GM21576 (cell line): ENCODE data around the gene PRB4.
"Not testable (repeated sequence)": the region's sequence is repeated elsewhere in the genome, so short reads cannot be mapped to it uniquely, and the experiment has no call there.

Experiments
- ATAC-seq: cut with Tn5 transposase; IDR thresholded peaks from one replicate; pipeline ENCODE4 v1.9.1; 2021; ENCODE audit warnings: mild to moderate bottlenecking, moderate library complexity; ENCODE audit not compliant: unreplicated experiment

The PRB4 gene

DNA sequence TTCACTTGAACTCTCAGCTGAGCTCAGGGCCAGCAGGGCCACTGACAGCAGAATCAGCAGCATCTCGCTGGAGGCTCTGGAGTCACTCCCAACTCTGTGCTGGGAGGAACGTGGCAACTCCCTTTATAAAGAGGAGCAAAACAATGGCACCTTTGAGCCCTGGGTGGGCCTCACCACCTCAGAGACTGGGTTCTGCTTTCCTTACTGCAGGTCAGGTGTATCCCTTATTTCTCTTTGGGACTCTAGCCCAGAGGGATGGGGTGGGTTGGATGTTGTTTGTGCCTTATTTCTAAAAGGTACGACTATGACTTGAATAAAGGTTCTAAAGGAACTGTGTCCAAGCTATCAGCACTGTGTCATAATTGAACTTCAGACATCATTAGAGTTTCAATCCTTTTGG is at the start of gene PRB4:
PRB4 (minus strand) TSS at position 101 of the 400 bp plus-strand sequence; CDS start at position 63, 38 bp downstream.
- ATAC-seq = no peak

DNA sequence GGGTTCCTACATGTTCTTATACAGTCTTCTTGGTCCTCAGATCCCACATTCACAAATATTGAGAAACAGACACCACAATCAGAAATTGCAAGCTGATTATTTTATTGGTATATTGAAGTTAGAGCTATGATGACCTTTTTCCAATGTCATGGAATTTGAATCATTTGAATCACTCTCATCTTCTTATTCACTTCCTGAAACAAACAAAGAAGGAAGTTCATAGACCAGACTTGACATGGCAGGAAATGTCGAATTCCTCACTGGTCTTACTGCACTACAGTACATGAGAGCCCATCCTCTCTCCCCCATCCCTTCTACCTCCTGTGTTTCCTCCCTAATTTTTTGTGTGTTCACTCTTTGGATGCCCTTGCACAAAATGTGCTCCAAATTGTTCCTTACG is 41.5 kb upstream of the PRB4 start:
- not testable (repeated sequence) for ATAC-seq

DNA sequence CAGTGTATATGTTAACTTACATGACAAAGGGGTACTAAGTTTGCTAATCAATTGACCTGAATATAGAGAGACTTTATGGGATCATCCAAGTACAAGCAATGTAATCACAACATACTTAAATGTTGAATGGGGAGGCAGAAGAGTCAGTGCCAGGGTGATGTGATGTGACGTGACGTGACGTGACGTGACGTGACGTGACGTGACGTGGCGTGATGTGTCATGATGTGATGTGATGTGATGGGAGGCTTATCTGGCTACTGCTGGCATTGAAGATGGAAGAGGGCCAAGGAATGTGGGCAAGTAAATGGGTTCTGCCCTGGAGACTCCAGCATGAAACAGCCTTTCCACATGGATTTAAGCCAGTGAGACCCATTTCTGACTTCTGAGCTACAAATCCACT is 38.2 kb upstream of the PRB4 start:
- ATAC-seq = no peak

DNA sequence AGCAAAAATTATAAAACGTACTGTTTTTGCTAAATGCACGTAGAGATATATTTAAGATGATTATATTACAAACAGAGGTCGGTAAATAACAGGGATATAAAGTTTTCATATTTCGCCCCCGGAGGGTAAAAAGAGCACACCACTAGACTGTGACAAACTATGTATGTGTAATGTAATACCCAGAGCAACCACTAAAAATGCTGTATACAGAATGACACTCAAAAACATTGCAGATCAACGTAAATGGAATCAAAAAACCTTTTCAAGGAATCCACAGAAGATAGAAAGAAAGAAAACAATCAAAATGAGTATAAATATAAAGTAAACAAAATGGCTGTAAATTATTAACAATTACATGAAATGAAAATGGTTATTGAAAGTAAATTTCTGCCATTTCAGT is 37.6 kb upstream of the PRB4 start:
- ATAC-seq = no peak

DNA sequence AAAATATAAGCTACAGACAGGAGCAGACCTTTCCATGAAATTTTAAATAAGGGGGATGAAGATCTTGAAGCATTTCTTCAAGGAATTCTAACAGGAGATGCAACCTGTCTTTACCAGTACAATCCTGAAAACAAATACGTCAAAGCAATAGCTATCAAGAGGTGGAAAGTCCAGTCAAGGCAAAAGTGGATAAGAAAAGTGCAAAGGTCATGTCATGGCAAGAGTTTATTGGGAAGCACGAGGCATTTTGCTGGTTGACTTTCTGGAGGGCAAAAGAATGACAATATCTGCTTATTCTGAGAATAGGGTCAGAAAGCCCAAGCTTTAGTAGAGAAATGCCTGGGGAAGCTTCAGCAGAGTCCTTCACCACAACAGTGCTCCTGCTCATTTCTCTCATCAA is 34.3 kb upstream of the PRB4 start:
- ATAC-seq = no peak

DNA sequence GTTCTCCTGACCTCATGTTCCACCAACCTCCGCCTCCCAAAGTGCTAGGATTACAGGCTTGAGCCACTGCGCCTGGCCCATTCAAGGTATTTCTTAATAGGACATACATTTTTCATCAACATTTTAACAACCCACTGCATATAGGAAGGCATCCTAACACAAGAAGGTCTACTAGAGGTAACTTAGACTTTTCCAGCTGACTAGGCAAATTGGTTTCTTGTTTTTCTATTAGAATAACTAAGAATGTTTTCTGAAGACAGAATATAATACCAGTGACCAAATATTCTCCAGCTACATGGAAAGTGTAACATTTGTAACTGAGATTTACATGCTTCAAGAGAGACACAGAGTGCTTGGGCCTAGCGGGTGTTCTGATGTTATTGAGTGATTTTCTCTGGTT is 14.2 kb upstream of the PRB4 start:
- ATAC-seq = no peak

DNA sequence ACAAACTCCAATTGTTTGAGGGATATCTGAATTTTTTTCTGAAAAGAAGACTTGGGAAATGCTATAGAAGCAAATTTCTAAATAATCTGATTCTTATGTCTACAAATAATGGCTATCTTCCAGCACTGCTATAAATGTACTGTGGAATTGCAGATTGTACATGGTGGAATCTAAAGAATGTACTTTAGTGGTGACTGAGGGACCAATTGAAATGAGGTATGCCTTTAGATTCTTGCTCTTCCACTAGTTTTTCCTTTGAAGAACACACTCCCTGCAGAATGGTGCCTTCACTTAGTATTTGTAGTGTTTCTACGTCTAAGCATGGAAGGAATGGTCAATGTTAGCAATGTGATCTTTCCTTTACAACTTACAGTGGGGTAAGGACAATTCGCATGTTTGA is 11.7 kb upstream of the PRB4 start:
- no peak for ATAC-seq

DNA sequence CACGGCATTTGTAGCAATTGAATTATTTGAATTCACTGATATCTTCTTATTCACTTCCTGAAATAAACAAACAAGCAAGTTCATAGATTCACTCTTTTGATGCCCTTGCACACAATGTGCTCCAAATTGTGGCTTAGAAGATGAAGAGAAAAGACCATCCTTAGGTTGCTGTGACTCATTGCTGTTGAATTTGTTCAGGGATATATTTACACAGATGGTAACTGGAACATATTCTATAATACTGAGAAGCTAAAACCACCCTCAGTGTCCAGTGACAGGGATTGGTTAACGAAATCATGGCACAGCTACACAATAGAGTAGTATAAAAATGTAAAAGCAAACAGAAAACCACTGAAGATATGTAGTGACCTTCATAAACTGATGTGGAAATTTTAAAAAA is 3.1 kb downstream of the PRB4 start:
- ATAC-seq = no peak

DNA sequence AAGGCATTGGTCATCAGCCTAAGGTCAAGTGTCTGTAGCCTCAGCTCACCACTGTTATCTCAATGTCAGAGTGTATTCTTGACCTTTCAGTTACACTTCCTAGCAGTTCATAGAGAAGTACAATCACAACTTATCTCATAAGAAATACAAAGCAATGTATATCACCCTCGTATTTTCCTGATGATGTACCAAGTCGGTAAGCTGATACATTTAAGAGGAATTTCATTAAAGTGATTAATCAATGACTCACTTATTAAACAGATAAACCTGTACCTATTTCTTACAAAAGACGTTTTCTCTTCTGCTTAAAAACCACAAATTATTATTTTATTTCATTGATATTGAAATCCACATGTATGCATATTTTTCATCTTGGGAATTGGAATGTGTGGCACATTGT is 36.8 kb downstream of the PRB4 start:
- no peak for ATAC-seq

DNA sequence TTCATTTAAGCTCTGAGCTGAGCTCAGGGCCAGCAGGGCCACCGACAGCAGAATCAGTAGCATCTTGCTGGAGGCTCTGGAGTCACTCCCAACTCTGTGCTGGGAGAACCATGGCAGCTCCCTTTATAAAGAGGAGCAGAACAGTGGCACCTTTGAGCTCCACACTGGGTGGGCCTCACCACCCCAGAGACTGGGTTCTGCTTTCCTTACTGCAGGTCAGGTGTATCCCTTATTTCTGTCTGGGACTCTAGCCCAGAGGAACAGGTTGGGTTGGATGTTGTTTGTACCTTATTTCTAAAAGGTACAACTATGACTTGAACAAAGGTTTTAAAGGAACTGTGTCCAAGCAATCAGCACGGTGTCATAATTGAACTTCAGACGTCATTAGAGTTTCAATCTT is 40.6 kb downstream of the PRB4 start, which contains the start of gene PRB3:
PRB3 (minus strand) TSS at position 101 of the 400 bp plus-strand sequence; CDS start at position 63, 38 bp downstream.
- no peak for ATAC-seq

DNA sequence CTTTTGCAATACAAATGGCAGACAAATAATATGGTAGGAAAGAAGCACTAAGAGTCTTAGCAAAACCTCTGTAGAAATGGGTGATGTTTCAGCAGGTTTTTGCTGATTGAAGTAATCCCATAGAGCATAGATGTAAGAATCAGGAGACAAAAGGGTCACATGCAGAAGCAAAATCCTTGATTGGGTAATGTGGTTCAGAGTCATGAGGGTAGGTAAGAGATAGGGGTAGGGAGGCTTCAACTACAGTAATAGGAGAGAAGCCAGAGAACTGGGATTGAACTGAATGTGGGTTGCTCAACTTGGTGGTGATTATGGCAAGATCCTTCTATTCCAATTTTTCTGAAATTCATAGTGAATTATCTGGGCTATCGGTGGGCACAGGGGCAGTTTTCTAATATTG is 45.7 kb downstream of the PRB4 start:
- ATAC-seq = no peak
